ENCODE measurements around the gene NLRC3.

NLRC3 gene

DNA sequence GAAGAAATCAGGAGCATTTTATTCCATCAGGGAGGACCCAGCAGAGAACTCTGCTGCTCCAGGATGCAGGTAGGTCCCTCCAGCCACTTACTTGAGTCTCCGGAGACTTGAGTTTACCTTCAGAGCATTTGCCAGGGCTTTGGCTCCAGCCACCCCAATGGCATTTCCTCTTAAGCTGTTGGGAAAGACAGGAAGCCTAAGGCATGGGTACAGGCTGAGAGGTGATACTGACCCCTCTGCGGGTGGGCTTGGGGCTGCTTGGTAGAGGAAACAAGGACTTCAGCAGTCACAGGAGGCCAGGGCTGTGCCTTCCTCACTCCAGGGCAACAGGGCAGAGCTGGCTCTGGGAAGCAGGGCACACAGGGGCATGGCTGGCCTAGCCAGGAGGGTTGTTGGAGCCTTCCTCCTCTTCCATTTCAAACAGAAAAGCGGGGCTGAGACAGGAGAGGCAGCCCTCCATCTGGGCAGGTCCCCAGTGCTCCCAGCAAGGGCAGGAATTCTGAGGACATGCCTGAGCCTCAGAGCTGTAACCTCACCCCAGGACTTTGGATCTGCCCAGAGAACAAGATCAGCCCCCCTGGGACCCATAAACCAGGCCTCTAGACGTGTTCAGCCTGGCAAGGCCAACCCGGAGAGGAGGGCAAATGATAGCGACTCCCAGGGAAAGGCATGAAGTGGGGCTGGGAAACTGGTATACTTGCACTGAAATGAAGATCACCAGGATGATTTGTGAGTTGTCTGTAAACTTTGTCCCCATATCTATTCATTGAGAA lies 34.4 kb downstream of the NLRC3 start:
- no peak for DNase-seq

- no peak for DNase-seq
Observed at GRCh38 chr16:3541527-3542155, 35.6 kb downstream of the NLRC3 start.

GRCh38 chr16:3538222-3538621 lies 39.0 kb downstream of the NLRC3 start:
- DNase-seq: no peak

GRCh38 chr16:3536851-3537250 lies 40.4 kb downstream of the NLRC3 start:
- DNase-seq: no peak

DNA sequence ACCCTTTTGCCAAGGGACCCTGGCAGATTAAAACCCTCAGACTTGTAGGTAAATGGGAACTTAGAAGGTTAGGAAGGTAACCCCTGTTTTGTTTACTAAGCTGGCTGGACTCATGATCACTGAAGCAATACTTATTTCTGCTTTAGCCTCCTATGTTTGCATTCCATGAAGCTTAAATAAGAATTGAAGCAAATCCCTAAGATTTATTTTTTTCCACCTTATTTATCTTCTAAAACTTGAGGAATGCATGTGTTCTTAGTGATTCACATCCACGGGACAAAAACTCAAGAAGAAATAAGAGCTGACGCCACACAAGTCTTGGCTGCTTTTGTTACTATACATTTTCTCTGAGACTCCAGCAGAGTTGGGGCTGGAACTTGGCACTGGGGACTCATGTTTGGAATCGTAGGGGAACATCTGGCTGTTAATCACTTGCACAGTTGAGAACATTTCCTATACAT lies 40.9 kb downstream of the NLRC3 start:
- no peak for DNase-seq

DNA sequence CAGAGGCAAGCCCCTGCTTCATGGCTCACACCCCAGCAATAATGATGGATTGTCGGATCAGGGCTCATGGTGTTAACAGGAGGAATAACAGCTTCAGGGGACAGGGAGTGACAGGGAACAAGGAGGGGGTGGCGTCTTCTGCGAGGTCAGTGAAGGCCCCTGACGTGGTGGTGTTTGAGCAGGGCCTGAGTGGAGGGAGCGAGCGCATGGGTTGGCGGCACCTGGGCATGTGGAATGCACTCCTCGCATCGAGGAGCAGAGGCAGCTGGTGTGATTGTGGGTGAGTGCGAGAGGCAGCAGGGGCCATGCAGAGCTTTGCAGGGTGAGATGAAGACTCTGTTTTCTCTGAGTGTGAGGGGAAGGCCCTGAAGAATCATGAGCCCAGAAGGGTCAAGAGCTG lies 43.1 kb downstream of the NLRC3 start:
- DNase-seq: no peak

DNA sequence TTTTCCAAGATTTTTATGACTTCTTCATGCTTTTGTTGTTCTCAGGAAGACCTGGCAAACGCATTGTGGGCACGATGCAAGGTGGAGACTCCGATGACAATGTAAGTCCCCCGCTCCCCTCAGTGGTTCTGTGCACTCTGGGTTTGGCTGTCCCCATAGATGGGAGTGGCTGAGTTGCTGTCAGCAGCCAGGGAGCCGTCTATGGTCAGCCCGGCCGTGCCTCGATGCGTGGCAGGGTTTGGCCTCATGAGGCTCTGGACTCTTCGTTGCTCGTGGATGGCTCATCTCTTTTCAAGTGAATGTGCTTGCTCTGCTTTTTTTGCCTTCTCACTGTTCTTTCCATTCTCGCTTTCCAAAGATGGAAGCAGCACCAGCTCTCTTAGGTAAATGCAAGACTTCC lies 44.5 kb downstream of the NLRC3 start:
- DNase-seq: no peak

- no peak for DNase-seq
Observed at GRCh38 chr16:3530371-3530914, 46.8 kb downstream of the NLRC3 start.

GRCh38 chr16:3529175-3529574 lies 48.0 kb downstream of the NLRC3 start:
- no peak for DNase-seq

GRCh38 chr16:3528406-3528805 lies 48.8 kb downstream of the NLRC3 start:
- DNase-seq: no peak

DNA sequence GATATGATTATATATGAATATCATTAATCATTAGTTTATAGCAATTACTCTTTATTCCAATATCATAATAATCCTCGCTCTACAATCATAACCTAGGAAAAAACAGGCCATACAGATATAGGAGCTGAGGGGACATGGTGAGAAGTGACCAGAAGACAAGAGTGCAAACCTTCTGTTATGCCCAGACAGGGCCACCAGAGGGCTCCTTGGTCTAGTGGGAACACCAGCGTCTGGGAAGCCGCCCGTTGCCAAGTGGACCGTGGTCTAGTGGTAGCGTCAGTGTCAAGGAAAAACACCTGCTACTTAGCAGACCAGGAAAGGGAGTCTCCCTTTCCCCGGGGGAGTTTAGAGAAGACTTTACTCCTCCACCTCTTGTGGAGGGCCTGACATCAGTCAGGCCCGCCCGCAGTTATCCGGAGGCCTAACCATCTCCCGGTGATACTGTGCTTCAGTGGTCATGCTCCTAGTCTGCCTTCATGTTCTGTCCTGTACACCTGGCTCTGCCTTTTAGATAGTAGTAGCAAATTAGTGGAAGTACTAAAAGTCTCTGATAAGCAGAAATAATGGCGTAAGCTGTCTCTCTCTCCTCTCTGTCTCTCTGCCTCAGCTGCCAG lies 49.9 kb downstream of the NLRC3 start:
- peak; percentile 55 for DNase-seq

DNA sequence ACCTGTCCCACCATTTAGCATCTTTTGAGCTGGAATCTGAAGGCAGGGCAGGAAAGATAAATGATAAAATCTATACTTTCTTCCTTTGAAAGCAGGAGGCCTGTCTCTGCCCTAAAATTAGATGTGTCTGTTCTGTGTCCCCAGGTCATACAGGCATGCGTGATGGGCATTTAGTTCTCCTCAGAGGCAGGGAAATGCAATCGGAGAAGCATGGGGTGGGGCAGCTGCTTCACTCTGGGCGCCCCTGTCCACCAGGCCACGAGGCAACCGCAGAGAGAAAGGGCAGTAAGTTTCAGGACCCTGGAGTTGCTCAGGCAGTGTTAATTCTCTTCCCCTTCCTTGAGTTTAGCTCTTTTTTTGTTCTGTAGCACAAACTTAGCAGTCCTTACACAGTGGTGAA lies 51.3 kb downstream of the NLRC3 start:
- DNase-seq: no peak

- no peak for DNase-seq
Observed at GRCh38 chr16:3523281-3523680, 53.9 kb downstream of the NLRC3 start.

- no peak for DNase-seq
Observed at GRCh38 chr16:3520841-3521240, 56.4 kb downstream of the NLRC3 start.

DNA sequence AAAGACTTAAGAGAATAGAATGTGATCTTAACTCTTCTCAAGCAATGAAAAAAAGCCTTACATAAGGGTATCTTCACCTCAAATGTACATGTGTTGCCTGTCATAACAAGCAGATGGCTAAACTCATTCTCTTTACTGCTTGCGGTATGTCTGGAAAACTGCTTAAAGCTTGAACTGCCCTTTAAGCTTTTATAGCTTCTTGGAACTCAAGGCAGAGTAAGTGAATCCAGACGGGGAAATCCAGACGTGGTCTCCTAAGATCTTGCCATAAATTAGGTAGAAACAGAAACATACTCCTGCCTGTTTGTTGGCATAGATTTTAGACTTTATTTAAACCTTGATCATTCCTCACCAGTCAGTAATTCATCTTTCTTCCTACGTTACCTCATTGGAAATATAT lies 56.8 kb downstream of the NLRC3 start:
- DNase-seq: no peak

GRCh38 chr16:3519581-3519980 lies 57.6 kb downstream of the NLRC3 start:
- no peak for DNase-seq

GRCh38 chr16:3518986-3519348 lies 58.2 kb downstream of the NLRC3 start:
- DNase-seq: no peak

GRCh38 chr16:3518292-3518985 lies 58.8 kb downstream of the NLRC3 start:
- no peak for DNase-seq

- no peak for DNase-seq
Observed at GRCh38 chr16:3515897-3516296, 61.3 kb downstream of the NLRC3 start.

- DNase-seq: no peak
Observed at GRCh38 chr16:3514621-3515020, 62.6 kb downstream of the NLRC3 start.

DNA sequence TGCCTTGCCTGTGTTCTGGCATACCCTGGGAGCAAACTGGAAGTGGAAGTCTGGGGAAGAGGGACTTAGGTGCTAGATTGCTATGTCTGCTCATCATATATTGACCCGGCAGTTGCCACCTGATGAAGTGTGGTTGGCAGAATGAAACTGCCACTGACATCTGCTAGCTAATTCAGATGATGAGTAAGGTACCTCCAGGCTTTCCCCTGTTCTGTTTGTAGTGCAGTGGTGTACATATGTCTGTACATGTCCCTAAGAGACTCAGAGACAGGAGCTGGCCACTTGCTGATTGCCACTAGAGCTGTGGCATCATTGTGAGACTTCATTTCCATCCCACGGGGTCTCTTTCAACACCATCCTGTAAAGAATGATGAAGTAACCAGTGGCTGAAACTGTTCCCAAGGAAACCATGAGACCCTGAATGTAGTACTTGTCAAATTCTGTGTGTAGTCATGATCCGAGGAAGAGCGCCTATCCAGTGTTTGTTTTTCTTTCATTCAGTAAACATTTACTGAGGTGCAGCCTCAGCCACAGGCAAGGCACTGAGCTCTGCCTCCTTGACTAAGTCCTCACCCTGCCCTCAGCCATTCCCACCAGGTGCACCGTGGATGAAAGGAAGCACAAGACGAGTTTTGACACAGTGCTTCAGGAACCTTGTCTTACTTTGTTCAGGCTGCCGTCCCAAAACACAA lies 63.2 kb downstream of the NLRC3 start:
- peak; percentile 11 for DNase-seq

DNA sequence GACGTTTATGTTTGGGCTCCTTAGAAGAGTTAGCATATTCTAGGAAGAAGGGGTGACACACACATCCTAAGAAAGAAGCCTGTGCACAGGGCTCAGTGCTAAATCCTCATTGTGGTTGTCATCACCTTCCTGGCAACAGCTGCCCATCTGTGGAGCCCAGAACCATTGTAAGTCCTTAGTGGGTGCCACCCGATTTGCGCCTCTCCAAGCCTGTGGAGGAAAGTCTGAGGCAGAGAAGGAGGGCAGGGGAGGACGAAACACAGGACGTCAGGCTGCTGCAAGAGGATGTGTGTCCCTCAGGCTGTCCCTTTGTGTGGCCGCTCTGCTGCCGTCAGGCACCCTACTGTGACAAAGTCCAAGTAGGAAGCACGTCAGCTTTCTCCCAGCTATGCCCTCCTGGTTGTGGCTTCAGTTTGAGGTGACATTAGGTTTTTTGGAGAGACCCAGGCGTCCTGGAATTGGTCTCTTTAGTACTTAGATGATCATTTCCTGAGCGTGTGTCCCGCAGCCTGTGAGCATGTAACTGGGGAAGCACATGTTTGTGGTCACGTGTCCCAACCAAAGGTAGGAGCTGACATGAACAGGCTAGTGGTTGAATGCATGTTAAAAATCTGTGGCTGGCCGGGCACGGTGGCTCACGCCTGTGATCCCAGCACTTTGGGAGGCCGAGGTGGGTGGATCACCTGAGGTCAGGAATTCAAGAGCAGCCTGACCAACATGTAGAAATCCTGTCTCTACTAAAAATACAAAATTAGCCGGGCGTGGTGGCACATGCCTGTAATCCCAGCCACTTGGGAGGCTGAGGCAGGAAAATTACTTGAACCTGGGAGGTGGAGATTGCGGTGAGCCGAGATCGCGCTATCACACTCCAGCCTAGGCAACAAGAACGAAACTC lies 65.7 kb downstream of the NLRC3 start:
- DNase-seq: no peak

All from activated CD4-positive, alpha-beta T cell treated with anti-CD3 and anti-CD28 coated beads, Interleukin-2, amount 50 U/mL, for 16 hours (primary cell).